IMR-90 (cell line): ENCODE results near the gene APOBR. TPM values are rescaled to one million over a fixed set of nuclear protein-coding genes. Genes with fewer than 3 reads are reported as not detected.
A peak's percentile ranks its signal among the peaks of the same experiment; 100 is the strongest.

Source experiments
- ATAC-seq: fragments of 200-7000 bp; cut with Tn5 transposase; 2 replicates; pipeline ENCODE4 v1.9.1; 2020; ENCODE audit warnings: low read depth, mild to moderate bottlenecking, moderate library complexity
- BruUV-seq: library from RNA; stranded (reverse); fragments of 400-500 nt; replicated peaks from 2 replicates; lab custom pipeline; 2021; lab: Mats Ljungman, UMichigan
- CTCF ChIA-PET: fragments of 300-600 bp; formaldehyde crosslinking; extraction: SDS; loops from one replicate; lab custom pipeline; 2021; ENCODE audit warnings: antibody characterized with exemption; lab: Yijun Ruan, JAX
- POLR2A ChIA-PET: fragments of 300-600 bp; sonication (Branson Sonifier 250); formaldehyde crosslinking; loops from one replicate; lab custom pipeline; 2022; ENCODE audit warnings: antibody characterized with exemption; ENCODE audit not compliant: unreplicated experiment; lab: Charles Lee
- DNase-seq: peaks from one replicate; pipeline ENCODE4 v3.0.0; 2013
- H2AFZ ChIP-seq: replicated peaks from 2 replicates; pipeline ENCODE3; 2013; ENCODE audit warnings: low read length, mild to moderate bottlenecking; ENCODE audit not compliant: poor library complexity
- H2AK5ac ChIP-seq: 2 replicates; pipeline ENCODE4 v1.6.1; 2013; ENCODE audit warnings: low read depth, low read length, inconsistent platforms
- H2AK9ac ChIP-seq: replicated peaks from 2 replicates; pipeline ENCODE3; 2013; ENCODE audit warnings: mild to moderate bottlenecking, low read depth, low read length, moderate library complexity; ENCODE audit not compliant: poor library complexity
- H2BK120ac ChIP-seq: 2 replicates; pipeline ENCODE4 v1.6.1; 2013; ENCODE audit warnings: low read depth, low read length, inconsistent platforms
- H2BK15ac ChIP-seq: 3 replicates; pipeline ENCODE4 v1.6.1; 2013; ENCODE audit warnings: low read depth, low read length, inconsistent platforms
- H2BK20ac ChIP-seq: 2 replicates; pipeline ENCODE4 v1.6.1; 2013; ENCODE audit warnings: low read depth, mild to moderate bottlenecking, inconsistent platforms, low read length, moderate library complexity
- H2BK5ac ChIP-seq: 2 replicates; pipeline ENCODE4 v1.6.1; 2013; ENCODE audit warnings: mild to moderate bottlenecking, low read depth, low read length, inconsistent platforms; ENCODE audit not compliant: poor library complexity, severe bottlenecking
- H3K14ac ChIP-seq: replicated peaks from 2 replicates; pipeline ENCODE4 v1.6.1; 2013; ENCODE audit warnings: low read depth, low read length, inconsistent platforms
- H3K18ac ChIP-seq: 2 replicates; pipeline ENCODE4 v1.6.1; 2013; ENCODE audit warnings: low read depth, low read length, control low read depth
- H3K23ac ChIP-seq: 2 replicates; pipeline ENCODE4 v1.6.1; 2013; ENCODE audit warnings: low read depth, low read length, inconsistent platforms
- H3K27ac ChIP-seq: 2 replicates; pipeline ENCODE4 v1.5.1; 2013; ENCODE audit warnings: mild to moderate bottlenecking, control low read depth, low read length; ENCODE audit not compliant: insufficient read depth
- H3K27me3 ChIP-seq: 2 replicates; pipeline ENCODE4 v1.6.1; 2013; ENCODE audit warnings: low read length; ENCODE audit not compliant: control insufficient read depth, insufficient read depth
- H3K36me3 ChIP-seq: 2 replicates; pipeline ENCODE4 v1.6.1; 2013; ENCODE audit warnings: low read length, mixed read lengths; ENCODE audit not compliant: control insufficient read depth, insufficient read depth
- H3K4ac ChIP-seq: 2 replicates; pipeline ENCODE4 v1.6.1; 2013; ENCODE audit warnings: low read depth, low read length, inconsistent platforms
- H3K4me1 ChIP-seq: 2 replicates; pipeline ENCODE4 v1.6.1; 2013; ENCODE audit warnings: low read length, mixed read lengths; ENCODE audit not compliant: control insufficient read depth, insufficient read depth
- H3K4me2 ChIP-seq: 2 replicates; pipeline ENCODE4 v1.6.1; 2013; ENCODE audit warnings: low read depth, mild to moderate bottlenecking, control low read depth, low read length, moderate library complexity
- H3K4me3 ChIP-seq: 2 replicates; pipeline ENCODE4 v1.5.1; 2013; ENCODE audit warnings: low read depth, mild to moderate bottlenecking, control low read depth, low read length, moderate library complexity; ENCODE audit not compliant: insufficient read depth
- H3K56ac ChIP-seq: 2 replicates; pipeline ENCODE4 v1.6.1; 2013; ENCODE audit warnings: low read length, inconsistent platforms; ENCODE audit not compliant: insufficient read depth; ENCODE audit errors: extremely low read depth
- H3K79me1 ChIP-seq, 2 experiments: 2 replicates each; pipeline ENCODE4 v1.6.1; 2013; ENCODE audit warnings: low read length in 2 of 2, inconsistent platforms in 1 of 2, low read depth in 1 of 2
- H3K9ac ChIP-seq: 2 replicates; pipeline ENCODE4 v1.6.1; 2013; ENCODE audit warnings: low read depth, low read length, control low read depth
- H3K9me1 ChIP-seq: 2 replicates; pipeline ENCODE4 v1.6.1; 2013; ENCODE audit warnings: low read length, inconsistent platforms; ENCODE audit not compliant: insufficient read depth
- H3K9me3 ChIP-seq: 2 replicates; pipeline ENCODE4 v1.6.1; 2013; ENCODE audit warnings: low read length; ENCODE audit not compliant: control insufficient read depth, insufficient read depth
- H4K20me1 ChIP-seq: 2 replicates; pipeline ENCODE4 v1.6.1; 2013; ENCODE audit warnings: low read length, inconsistent platforms; ENCODE audit not compliant: insufficient read depth
- H4K5ac ChIP-seq: 2 replicates; pipeline ENCODE4 v1.6.1; 2013; ENCODE audit warnings: mild to moderate bottlenecking, low read depth, low read length, control low read depth
- H4K8ac ChIP-seq, 2 experiments: 2 replicates each; pipeline ENCODE4 v1.6.1; 2013; ENCODE audit warnings: low read depth in 2 of 2, low read length in 2 of 2, control low read depth in 1 of 2, inconsistent platforms in 1 of 2
- H4K91ac ChIP-seq: 2 replicates; pipeline ENCODE4 v1.6.1; 2013; ENCODE audit warnings: low read depth, low read length, inconsistent platforms; ENCODE audit not compliant: insufficient read depth
- BHLHE40 ChIP-seq: fragments of 150-350 bp; IDR thresholded peaks from 2 replicates; pipeline ENCODE4 v1.6.1; 2016; ENCODE audit warnings: mild to moderate bottlenecking, low read depth, low read length
- CEBPB ChIP-seq: IDR thresholded peaks from 2 replicates; pipeline ENCODE4 v1.6.1; 2012; ENCODE audit warnings: low read depth, low read length, improper control_type of control experiment
- CHD1 ChIP-seq: IDR thresholded peaks from 2 replicates; pipeline ENCODE4 v1.6.1; 2012; ENCODE audit warnings: low read depth, low read length, improper control_type of control experiment
- CTCF ChIP-seq: conservative IDR thresholded peaks from 2 replicates; pipeline ENCODE4 v1.5.1; 2012; ENCODE audit warnings: mild to moderate bottlenecking, low read depth, low read length, improper control_type of control experiment
- ELK1 ChIP-seq: fragments of 150-350 bp; IDR thresholded peaks from 2 replicates; pipeline ENCODE4 v1.6.1; 2016; ENCODE audit warnings: low read depth, mild to moderate bottlenecking, low read length, moderate library complexity, borderline replicate concordance
- MAZ ChIP-seq: IDR thresholded peaks from 2 replicates; pipeline ENCODE4 v1.6.1; 2012; ENCODE audit warnings: low read depth, mild to moderate bottlenecking, low read length, improper control_type of control experiment, moderate library complexity, borderline replicate concordance
- MXI1 ChIP-seq: IDR thresholded peaks from 2 replicates; pipeline ENCODE4 v1.6.1; 2012; ENCODE audit warnings: low read depth, mild to moderate bottlenecking, low read length, moderate library complexity, borderline replicate concordance
- NFE2L2 ChIP-seq: fragments of 150-350 bp; IDR thresholded peaks from 2 replicates; pipeline ENCODE4 v1.6.1; 2016; ENCODE audit warnings: low read depth, mild to moderate bottlenecking, low read length
- POLR2A ChIP-seq: IDR thresholded peaks from 2 replicates; pipeline ENCODE4 v1.6.1; 2012; ENCODE audit warnings: mild to moderate bottlenecking, low read depth, low read length
- RAD21 ChIP-seq: IDR thresholded peaks from 2 replicates; pipeline ENCODE4 v1.6.1; 2012; ENCODE audit warnings: low read length, improper control_type of control experiment
- RCOR1 ChIP-seq: IDR thresholded peaks from 2 replicates; pipeline ENCODE4 v1.6.1; 2012; ENCODE audit warnings: mild to moderate bottlenecking, low read length, improper control_type of control experiment; ENCODE audit not compliant: insufficient replicate concordance
- RFX5 ChIP-seq: IDR thresholded peaks from 2 replicates; pipeline ENCODE4 v1.8.0; 2012; ENCODE audit warnings: low read depth, mild to moderate bottlenecking, low read length, moderate library complexity
- SMC3 ChIP-seq: fragments of 150-350 bp; IDR thresholded peaks from 2 replicates; pipeline ENCODE4 v1.6.1; 2016; ENCODE audit warnings: low read depth, mild to moderate bottlenecking, antibody characterized with exemption, low read length, moderate library complexity
- USF2 ChIP-seq: fragments of 150-350 bp; IDR thresholded peaks from 2 replicates; pipeline ENCODE4 v1.6.1; 2017; ENCODE audit warnings: mild to moderate bottlenecking, antibody characterized with exemption, low read length, low read depth
- WGBS, 2 experiments: methylation state at CpG; one replicate each; pipeline versions ENCODE4 v1.1.5 to v1.1.7; 2013; ENCODE audit warnings: missing lambda C conversion rate in 2 of 2; ENCODE audit not compliant: insufficient read length in 1 of 2; ENCODE audit errors: extremely low coverage in 2 of 2; 5-methylcytosine and 5-hydroxymethylcytosine counted together
- dilution Hi-C: fragments of 300-500 bp; cut with HindIII; formaldehyde crosslinking; loops from one replicate; pipeline ENCODE4 v1.14.3; 2018; ENCODE audit warnings: low sequenced_read_pairs; ENCODE audit not compliant: unreplicated experiment
- in situ Hi-C: fragments of 300-500 bp; cut with MboI; formaldehyde crosslinking; loops from 3 replicates; pipeline ENCODE4 v1.14.3; 2019; ENCODE audit warnings: low sequenced_read_pairs, inconsistent platforms, mixed read lengths
- intact Hi-C: fragments of 100-400 bp; cut with micrococcal nuclease; formaldehyde crosslinking; loops from 2 replicates; pipeline ENCODE4 v1.10.0; 2022
- polyA plus RNA-seq, 3 experiments: library from polyadenylated mRNA; depleted of rRNA; stranded (reverse); fragments of >200 nt; gene quantifications; 2 replicates each; pipeline ENCODE4 v1.2.3, GENCODE V29; 2012; ENCODE audit warnings: low replicate concordance in 1 of 3
- total RNA-seq: library from RNA; depleted of rRNA; stranded (reverse); fragments of >200 nt; gene quantifications from 2 replicates; pipeline ENCODE4 v1.2.3, GENCODE V29; 2012

APOBR gene
- total and polyA plus RNA-seq, 2 of the 4 experiments (the other 2 are of a cell fraction), result not detected

- Histone ChIP-seq H3K9ac (no peak overlapping the region), H2BK15ac (no peak overlapping the region), H3K56ac (no peak overlapping the region), H2AK9ac (peak overlapping the region; percentile 42), H4K91ac (no peak overlapping the region), H4K20me1 (no peaks in the 10 kb centered on the region), H2AK5ac (peak overlapping the region; percentile 47; the same call in 1 of the 2 replicates), H3K36me3 (no peaks in the 10 kb centered on the region), H3K9me3 (no peaks in the 10 kb centered on the region), H3K4ac (no peak overlapping the region), H2BK5ac (no peak overlapping the region), H3K23ac (no peak overlapping the region), H2BK120ac (no peak overlapping the region), H4K8ac (no peak overlapping the region), H3K14ac (no peak overlapping the region; the same call in 1 of the 2 replicates), H3K4me1 (no peaks in the 10 kb centered on the region), H4K5ac (no peak overlapping the region), H3K9me1 (peaks cover 4% of the 10 kb centered on the region; the same call in 1 of the 2 replicates), H3K4me3 (no peak overlapping the region), H3K18ac (no peak overlapping the region), H2AFZ (no peak overlapping the region), H3K4me2 (no peak overlapping the region), H3K27ac (no peak overlapping the region), H2BK20ac (no peak overlapping the region), H3K79me1 (no peaks in the 10 kb centered on the region), H3K27me3 (peaks cover 49% of the 10 kb centered on the region)
- ATAC-seq (no peak), DNase-seq (no peak)
- BruUV-seq, result no TSS peak
- in situ Hi-C loops (no loop called here), intact Hi-C loops (no loop called here), dilution Hi-C loops (no loop called here)
- TF ChIP-seq CTCF (no peak), NFE2L2 (no peak), CHD1 (no peak), CEBPB (no peak), SMC3 (no peak), ELK1 (no peak), RCOR1 (no peak), RFX5 (no peak), MXI1 (no peak), RAD21 (no peak), USF2 (no peak), POLR2A (no peak), MAZ (no peak), BHLHE40 (no peak)
- WGBS, 2 experiments, result 87% methylated on average over 12 of the region's 19 CpGs; no CpG with 5 or more reads in 1 of the 2 experiments
- ChIA-PET POLR2A (no interaction called here), CTCF (no interaction called here)
Measured at GRCh38 chr16:28501258-28502232, 7.1 kb downstream of the APOBR start.
